ENCODE data around the gene SSB. TPM values are rescaled to one million over a fixed set of nuclear protein-coding genes. Genes with fewer than 3 reads are reported as not detected.
A peak's percentile ranks its signal among the peaks of the same experiment; 100 is the strongest.

SSB gene
- total and polyA plus RNA-seq, 2 of the 13 experiments (the other 11 are each of a cell fraction or from before 2014, with no cell fraction given): 109 to 208 TPM

- no peak for TF ChIP-seq NFAT5 (CRISPR knock-in tag; IDR thresholded peaks at IDR 0.05)
- no peak for TF ChIP-seq DMTF1 (CRISPR knock-in tag; IDR thresholded peaks at IDR 0.05)
- no peak for TF ChIP-seq SP2 (CRISPR knock-in tag; IDR thresholded peaks at IDR 0.05)
- peak; percentile 33; the same call in 1 of the 2 replicates for TF ChIP-seq SALL1 (CRISPR knock-in tag; IDR thresholded peaks at IDR 0.05)
- no peak for TF ChIP-seq PBX2 (CRISPR knock-in tag; IDR thresholded peaks at IDR 0.05)
- no peak for TF ChIP-seq PREB (CRISPR knock-in tag; IDR thresholded peaks at IDR 0.05)
- TF ChIP-seq NPAS2 (CRISPR knock-in tag; IDR thresholded peaks at IDR 0.05; ENCODE audit: borderline replicate concordance): no peak
- no peak for TF ChIP-seq ADNP (CRISPR knock-in tag; IDR thresholded peaks at IDR 0.05)
- TF ChIP-seq ZBTB7B (CRISPR knock-in tag; IDR thresholded peaks at IDR 0.05): 0 out of 2 replicates have a peak, but pooled peaks have one; percentile 30
- no peak for TF ChIP-seq FOXK1 (CRISPR knock-in tag; IDR thresholded peaks at IDR 0.05; ENCODE audit: borderline replicate concordance, low read depth)
- no peak for TF ChIP-seq RFX1 (IDR thresholded peaks at IDR 0.05)
- TF ChIP-seq FOXM1 (CRISPR knock-in tag; IDR thresholded peaks at IDR 0.05): no peak
- TF ChIP-seq PCBP2 (optimal IDR thresholded peaks at IDR 0.05; ENCODE audit: low read depth, low read length, poor library complexity, severe bottlenecking): no peak
- no peak for TF ChIP-seq ZNF740 (CRISPR knock-in tag; IDR thresholded peaks at IDR 0.05)
- TF ChIP-seq ELF1 (CRISPR knock-in tag; IDR thresholded peaks at IDR 0.05): no peak; the same call in 1 of the 2 replicates
- TF ChIP-seq ZNF674 (CRISPR knock-in tag; IDR thresholded peaks at IDR 0.05; ENCODE audit: low read depth): 0 out of 2 replicates have a peak, but pooled peaks have one; percentile 29
- TF ChIP-seq DDIT3 (CRISPR knock-in tag; IDR thresholded peaks at IDR 0.05): no peak
- no peak for TF ChIP-seq ZNF431 (CRISPR knock-in tag; IDR thresholded peaks at IDR 0.05; ENCODE audit: borderline replicate concordance, low read depth)
Measured at GRCh38 chr2:169827272-169828140, 28.8 kb downstream of the SSB start, which contains the start of gene UBR3 (continued).

Measured in HepG2 (cell line).